GM12878 (cell line): Measurements from ENCODE around the gene C6orf15.

Source experiments
- CBX5 ChIP-seq: sonication (generic); IDR thresholded peaks from 2 replicates; pipeline ENCODE4 v1.6.1; 2016; ENCODE audit warnings: low read depth, moderate library complexity, mild to moderate bottlenecking, inconsistent platforms
- HCFC1 ChIP-seq: fragments of 150-350 bp; IDR thresholded peaks from 2 replicates; pipeline ENCODE4 v1.6.1; 2014; ENCODE audit warnings: low read length
- NR2C2 ChIP-seq: IDR thresholded peaks from 2 replicates; pipeline ENCODE4 v1.6.1; 2011; ENCODE audit warnings: borderline replicate concordance, low read depth; ENCODE audit not compliant: control insufficient read depth, insufficient read length
- RCOR1 ChIP-seq: conservative IDR thresholded peaks from 2 replicates; pipeline ENCODE4 v1.6.1; 2012; ENCODE audit warnings: low read depth, low read length, improper control_type of control experiment
- TCF12 ChIP-seq: IDR thresholded peaks from 2 replicates; pipeline ENCODE4 v1.6.1; 2011; ENCODE audit warnings: low read depth, mild to moderate bottlenecking, low read length
- TF ChIP-seq, protein P1 (sequence below), 3 experiments: IDR thresholded peaks in 2 of 3; conservative IDR thresholded peaks in 1 of 3; 2 replicates each; pipeline ENCODE4 v1.5.1; 2011; ENCODE audit warnings: low read depth in 3 of 3, low read length in 3 of 3, mild to moderate bottlenecking in 3 of 3, control low read depth in 2 of 3, moderate library complexity in 2 of 3, inconsistent platforms in 1 of 3, mixed read lengths in 1 of 3; ENCODE audit not compliant: control insufficient read depth in 2 of 3, insufficient read depth in 1 of 3; ENCODE audit errors: extremely low read depth in 1 of 3

DNA sequence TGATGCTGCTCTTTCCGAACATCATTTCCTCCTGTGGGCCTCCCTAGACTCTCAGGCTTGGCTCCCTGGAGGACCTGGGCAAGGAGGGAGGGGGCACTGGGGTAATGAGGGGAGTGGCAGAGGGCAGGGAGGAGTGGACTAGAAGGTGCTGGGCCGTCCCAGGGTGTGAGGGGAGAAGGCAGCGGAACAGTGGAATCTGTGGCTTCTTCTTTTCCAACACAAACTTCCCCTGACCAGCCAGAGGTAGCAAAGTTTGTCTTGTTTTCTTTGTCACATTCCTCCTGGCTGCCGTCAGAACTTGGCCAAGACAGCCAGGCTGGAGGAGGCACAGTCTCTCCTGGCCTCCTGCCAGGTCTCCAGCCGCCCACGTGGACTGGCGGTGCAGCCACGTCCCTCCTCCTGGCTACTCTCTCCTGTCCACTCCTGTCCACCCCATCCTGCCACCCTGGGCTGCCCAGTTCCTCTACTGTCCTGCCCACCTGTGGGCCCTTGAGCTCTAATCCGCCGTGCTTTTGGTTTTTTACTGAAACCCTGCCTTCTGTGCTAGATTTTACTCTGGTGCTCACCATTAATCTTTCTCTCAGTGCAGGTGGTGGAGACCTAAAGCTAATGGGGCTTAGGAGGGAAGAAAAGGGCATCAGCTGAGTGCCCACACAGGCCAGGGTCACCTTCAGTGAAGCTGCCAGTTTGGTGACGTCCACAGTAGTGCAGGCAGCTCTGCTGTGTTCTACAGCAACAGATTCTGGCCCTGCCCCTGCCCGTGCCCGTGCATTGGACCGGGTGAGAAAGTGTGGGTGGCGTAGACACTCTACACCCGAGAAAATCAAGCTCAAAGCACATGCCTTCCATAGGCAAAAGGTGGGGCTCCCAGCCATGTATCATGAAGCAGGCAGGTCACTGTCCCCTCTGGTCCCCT, 10.7 kb upstream of the C6orf15 start:
- TF ChIP-seq TCF12 (no peak), HCFC1 (no peak), NR2C2 (no peak), CBX5 (no peak), RCOR1 (no peak)
- TF ChIP-seq, protein P1, sequence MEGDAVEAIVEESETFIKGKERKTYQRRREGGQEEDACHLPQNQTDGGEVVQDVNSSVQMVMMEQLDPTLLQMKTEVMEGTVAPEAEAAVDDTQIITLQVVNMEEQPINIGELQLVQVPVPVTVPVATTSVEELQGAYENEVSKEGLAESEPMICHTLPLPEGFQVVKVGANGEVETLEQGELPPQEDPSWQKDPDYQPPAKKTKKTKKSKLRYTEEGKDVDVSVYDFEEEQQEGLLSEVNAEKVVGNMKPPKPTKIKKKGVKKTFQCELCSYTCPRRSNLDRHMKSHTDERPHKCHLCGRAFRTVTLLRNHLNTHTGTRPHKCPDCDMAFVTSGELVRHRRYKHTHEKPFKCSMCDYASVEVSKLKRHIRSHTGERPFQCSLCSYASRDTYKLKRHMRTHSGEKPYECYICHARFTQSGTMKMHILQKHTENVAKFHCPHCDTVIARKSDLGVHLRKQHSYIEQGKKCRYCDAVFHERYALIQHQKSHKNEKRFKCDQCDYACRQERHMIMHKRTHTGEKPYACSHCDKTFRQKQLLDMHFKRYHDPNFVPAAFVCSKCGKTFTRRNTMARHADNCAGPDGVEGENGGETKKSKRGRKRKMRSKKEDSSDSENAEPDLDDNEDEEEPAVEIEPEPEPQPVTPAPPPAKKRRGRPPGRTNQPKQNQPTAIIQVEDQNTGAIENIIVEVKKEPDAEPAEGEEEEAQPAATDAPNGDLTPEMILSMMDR (IDR thresholded peaks at IDR 0.05 in 2 of 3, conservative IDR thresholded peaks at IDR 0.05 in 1 of 3; ENCODE audit: control insufficient read depth in 2 of 3, extremely low read depth in 1 of 3, insufficient read depth in 1 of 3, low read depth in 3 of 3, low read length in 3 of 3), result no peak
